CD4-positive, alpha-beta memory T cell (primary cell): ENCODE measurements around the gene DNAJC5. TPM values are rescaled to one million over a fixed set of nuclear protein-coding genes. Genes with fewer than 3 reads are reported as not detected.

Source experiments
- CTCF ChIA-PET: fragments of 350-600 bp; sonication (Branson Sonifier 250); formaldehyde crosslinking; loops from one replicate; lab custom pipeline; 2021; ENCODE audit warnings: inconsistent platforms; ENCODE audit not compliant: partially characterized antibody; lab: Charles Lee
- POLR2A ChIA-PET: fragments of 350-600 bp; sonication (Branson Sonifier 250); formaldehyde crosslinking; loops from one replicate; lab custom pipeline; 2021; ENCODE audit not compliant: partially characterized antibody; lab: Charles Lee
- DNase-seq, 5 donors: peaks; one replicate each; pipeline versions ENCODE4 v3.0.0 to v3.0.0-alpha.2; 2020 to 2022; ENCODE audit warnings: mixed read lengths in 1 of 5
- H3K27ac ChIP-seq: one replicate; pipeline ENCODE4 v1.7.0; 2013; ENCODE audit warnings: low read depth, low read length
- H3K27me3 ChIP-seq: 2 replicates; pipeline ENCODE4 v1.7.0; 2013; ENCODE audit warnings: mild to moderate bottlenecking, low read length, moderate library complexity; ENCODE audit not compliant: insufficient read depth
- H3K36me3 ChIP-seq: 2 replicates; pipeline ENCODE4 v1.7.0; 2013; ENCODE audit warnings: mild to moderate bottlenecking, low read length, moderate library complexity; ENCODE audit not compliant: insufficient read depth
- H3K4me1 ChIP-seq: 2 replicates; pipeline ENCODE4 v1.7.0; 2013; ENCODE audit warnings: mild to moderate bottlenecking, low read length, moderate library complexity; ENCODE audit not compliant: insufficient read depth
- H3K4me3 ChIP-seq, 2 donors: one replicate each; pipeline ENCODE4 v1.7.0; 2013; ENCODE audit warnings: low read length in 2 of 2, mild to moderate bottlenecking in 1 of 2
- H3K9me3 ChIP-seq, 2 donors: one replicate each; pipeline ENCODE4 v1.7.0; 2013; ENCODE audit warnings: low read length in 2 of 2, control low read depth in 1 of 2; ENCODE audit not compliant: control insufficient read depth in 1 of 2
- H3K27ac Mint-ChIP-seq, 7 donors: one replicate each; pipeline ENCODE4 v1.8.0; 2020 to 2021; ENCODE audit warnings: mixed read lengths in 7 of 7, mild to moderate bottlenecking in 6 of 7, inconsistent platforms in 3 of 7, moderate library complexity in 3 of 7
- H3K27me3 Mint-ChIP-seq, 2 donors: one replicate each; pipeline ENCODE4 v1.8.0; 2020 to 2021; ENCODE audit warnings: mixed read lengths in 2 of 2
- H3K36me3 Mint-ChIP-seq, 2 donors: one replicate each; pipeline ENCODE4 v1.8.0; 2020 to 2021; ENCODE audit warnings: mixed read lengths in 2 of 2, inconsistent platforms in 1 of 2, mild to moderate bottlenecking in 1 of 2
- H3K4me1 Mint-ChIP-seq, 4 donors: one replicate each; pipeline ENCODE4 v1.8.0; 2020 to 2021; ENCODE audit warnings: mixed read lengths in 4 of 4, mild to moderate bottlenecking in 1 of 4
- H3K4me3 Mint-ChIP-seq, 8 donors: one replicate each; pipeline ENCODE4 v1.8.0; 2020 to 2021; ENCODE audit warnings: mixed read lengths in 8 of 8, mild to moderate bottlenecking in 7 of 8, moderate library complexity in 6 of 8, inconsistent platforms in 3 of 8
- H3K9me3 Mint-ChIP-seq, 8 donors: one replicate each; pipeline ENCODE4 v1.8.0; 2020 to 2021; ENCODE audit warnings: mixed read lengths in 8 of 8, mild to moderate bottlenecking in 5 of 8, inconsistent platforms in 3 of 8, moderate library complexity in 1 of 8
- intact Hi-C: fragments of 100-400 bp; cut with micrococcal nuclease; formaldehyde crosslinking; loops from one replicate; pipeline ENCODE4 v1.15.1; 2023
- polyA plus RNA-seq, 2 donors: library from polyadenylated mRNA; unstranded; fragments of 300-500 nt; fragmentation: Illumina TruSeq; gene quantifications; one replicate each; pipeline ENCODE4 v1.2.3, GENCODE V29; 2021
- total RNA-seq, 2 experiments: library from RNA; stranded (reverse); gene quantifications; one replicate each; pipeline ENCODE4 v1.2.3, GENCODE V29; 2021

DNAJC5 gene
- total and polyA plus RNA-seq, 4 experiments from 2014 or later, result 4.9 to 54.4 (median 31.3) TPM

GRCh38 chr20:63940071-63940471 lies 45.1 kb downstream of the DNAJC5 start:
- peaks cover 52% of the 10 kb centered on the region for H3K36me3 ChIP-seq

GRCh38 chr20:63940472-63941266 lies 45.7 kb downstream of the DNAJC5 start:
- Mint-ChIP-seq H3K36me3 (peaks cover 18 to 34% of the 10 kb centered on the region in 2 donors), H3K9me3 (peaks cover 0 to 2% (median 0%) of the 10 kb centered on the region in 8 donors), H3K27ac (peak overlapping the region in 6 of 7 donors; percentile 12 to 82 (median 53)), H3K27me3 (no peaks in the 10 kb centered on the region), H3K4me3 (peak overlapping the region in 2 of 8 donors; percentile 13), H3K4me1 (peaks cover 5 to 25% (median 17%) of the 10 kb centered on the region in 4 donors)
- peak in 1 of 5 donors; percentile 34 for DNase-seq
- intact Hi-C loops, result no loop called here
- Histone ChIP-seq H3K27me3 (no peaks in the 10 kb centered on the region), H3K4me1 (peaks cover 24% of the 10 kb centered on the region), H3K27ac (peak overlapping the region; percentile 36), H3K4me3 (no peak overlapping the region), H3K9me3 (no peaks in the 10 kb centered on the region), H3K36me3 (peaks cover 48% of the 10 kb centered on the region)
- CTCF ChIA-PET, result interaction anchor here (1.0 to 1.2 kb wide), 3 partner anchors 33 to 117 kb away, joined by 3 read pairs; no protein-coding TSS in a partner anchor
- POLR2A ChIA-PET, result interaction anchor here (1.2 to 2.7 kb wide), 4 partner anchors 10 to 45 kb away, joined by 3 to 8 read pairs (median 3); partner anchors contain the start of gene UCKL1

More at GRCh38 chr20:63940071-63940471, 45.1 kb downstream of the DNAJC5 start:
- peak in 1 of 5 donors; percentile 27 for DNase-seq
- H3K4me3 Mint-ChIP-seq, result no peak overlapping the region
- ChIA-PET CTCF (interaction anchor here (1.0 kb wide), 1 partner anchor 37 kb away, joined by 3 read pairs; no protein-coding TSS in a partner anchor), POLR2A (interaction anchor here (1.2 to 2.7 kb wide), 2 partner anchors 16 to 44 kb away, joined by 3 to 8 read pairs; partner anchors contain the start of gene UCKL1)
- no peaks in the 10 kb centered on the region for H3K27me3 Mint-ChIP-seq
- no peak overlapping the region for H3K4me3 ChIP-seq
- peaks cover 0 to 2% (median 0%) of the 10 kb centered on the region in 8 donors for H3K9me3 Mint-ChIP-seq
- intact Hi-C loops, result no loop called here
- no peak overlapping the region for H3K27ac ChIP-seq
- peaks cover 24% of the 10 kb centered on the region for H3K4me1 ChIP-seq
- no peaks in the 10 kb centered on the region for H3K27me3 ChIP-seq
- peaks cover 21 to 34% of the 10 kb centered on the region in 2 donors for H3K36me3 Mint-ChIP-seq
- no peaks in the 10 kb centered on the region for H3K9me3 ChIP-seq
- H3K4me1 Mint-ChIP-seq, result peaks cover 5 to 19% (median 14%) of the 10 kb centered on the region in 4 donors
- peak overlapping the region in 1 of 7 donors; percentile 68 for H3K27ac Mint-ChIP-seq

- Histone ChIP-seq H3K27ac (peak overlapping the region; percentile 36), H3K9me3 (no peaks in the 10 kb centered on the region), H3K4me1 (peaks cover 24% of the 10 kb centered on the region), H3K4me3 (no peak overlapping the region), H3K36me3 (peaks cover 42% of the 10 kb centered on the region), H3K27me3 (no peaks in the 10 kb centered on the region)
- Mint-ChIP-seq H3K27me3 (no peaks in the 10 kb centered on the region), H3K4me1 (peaks cover 5 to 27% (median 18%) of the 10 kb centered on the region in 4 donors), H3K4me3 (peak overlapping the region in 7 of 8 donors; percentile 35 to 68 (median 43)), H3K9me3 (peaks cover 0 to 2% (median 0%) of the 10 kb centered on the region in 8 donors), H3K27ac (peak overlapping the region; percentile 77 to 93 (median 85)), H3K36me3 (peaks cover 11 to 29% of the 10 kb centered on the region in 2 donors)
- intact Hi-C loops, result no loop called here
- DNase-seq, result peak; percentile 75 to 88 (median 87)
- ChIA-PET CTCF (interaction anchor here (1.0 to 1.2 kb wide), 2 partner anchors 32 to 116 kb away, joined by 3 read pairs; no protein-coding TSS in a partner anchor), POLR2A (interaction anchor here (1.2 to 2.7 kb wide), 5 partner anchors 9 to 46 kb away, joined by 3 to 8 read pairs (median 3); partner anchors contain the start of gene UCKL1)
Observed at GRCh38 chr20:63941282-63942081, 46.6 kb downstream of the DNAJC5 start.

- Histone ChIP-seq H3K4me1 (peaks cover 30% of the 10 kb centered on the region), H3K27ac (peak overlapping the region; percentile 51), H3K27me3 (no peaks in the 10 kb centered on the region), H3K9me3 (no peaks in the 10 kb centered on the region), H3K4me3 (no peak overlapping the region), H3K36me3 (peaks cover 42% of the 10 kb centered on the region)
- H3K27me3 Mint-ChIP-seq, result no peaks in the 10 kb centered on the region
- H3K4me1 Mint-ChIP-seq, result peaks cover 10 to 34% (median 25%) of the 10 kb centered on the region in 4 donors
- H3K36me3 Mint-ChIP-seq, result peaks cover 7 to 33% of the 10 kb centered on the region in 2 donors
- H3K9me3 Mint-ChIP-seq, result peaks cover 0 to 2% (median 0%) of the 10 kb centered on the region in 8 donors
- ChIA-PET CTCF (no interaction called here), POLR2A (interaction anchor here (0.9 to 1.6 kb wide), 3 partner anchors 12 to 16 kb away, joined by 3 to 16 read pairs (median 4); partner anchors contain the start of gene UCKL1)
- H3K4me3 Mint-ChIP-seq, result peak overlapping the region in 4 of 8 donors; percentile 35 to 64 (median 48)
- peak in 4 of 5 donors; percentile 32 to 39 (median 33) for DNase-seq
- peak overlapping the region in 6 of 7 donors; percentile 70 to 92 (median 80) for H3K27ac Mint-ChIP-seq
- intact Hi-C loops, result no loop called here
Observed at GRCh38 chr20:63942250-63942951, 47.5 kb downstream of the DNAJC5 start.

- CTCF ChIA-PET, result no interaction called here
- Mint-ChIP-seq H3K4me3 (peak overlapping the region in 1 of 8 donors; percentile 8), H3K27me3 (no peaks in the 10 kb centered on the region)
Observed at GRCh38 chr20:63942969-63943807, 48.3 kb downstream of the DNAJC5 start.

GRCh38 chr20:63943808-63944077 lies 48.8 kb downstream of the DNAJC5 start:
- Mint-ChIP-seq H3K27me3 (no peaks in the 10 kb centered on the region), H3K9me3 (peaks cover 0 to 2% (median 0%) of the 10 kb centered on the region in 8 donors), H3K36me3 (peaks cover 7 to 32% of the 10 kb centered on the region in 2 donors), H3K27ac (no peak overlapping the region), H3K4me3 (no peak overlapping the region), H3K4me1 (peaks cover 23 to 47% (median 37%) of the 10 kb centered on the region in 4 donors)
- Histone ChIP-seq H3K36me3 (peaks cover 39% of the 10 kb centered on the region), H3K4me3 (no peak overlapping the region), H3K27ac (no peak overlapping the region), H3K4me1 (peaks cover 44% of the 10 kb centered on the region), H3K27me3 (no peaks in the 10 kb centered on the region), H3K9me3 (no peaks in the 10 kb centered on the region)
- no peak for DNase-seq
- POLR2A ChIA-PET, result interaction anchor here (0.8 to 1.6 kb wide), 2 partner anchors 12 to 41 kb away, joined by 3 to 16 read pairs; partner anchors contain the start of gene UCKL1
- CTCF ChIA-PET, result no interaction called here
- intact Hi-C loops, result no loop called here

More at GRCh38 chr20:63942969-63943807, 48.3 kb downstream of the DNAJC5 start:
- peaks cover 39% of the 10 kb centered on the region for H3K36me3 ChIP-seq
- H3K27ac Mint-ChIP-seq, result peak overlapping the region in 1 of 7 donors; percentile 51
- peaks cover 38% of the 10 kb centered on the region for H3K4me1 ChIP-seq
- no peak for DNase-seq
- H3K4me1 Mint-ChIP-seq, result peaks cover 17 to 42% (median 32%) of the 10 kb centered on the region in 4 donors
- peaks cover 7 to 29% of the 10 kb centered on the region in 2 donors for H3K36me3 Mint-ChIP-seq
- no peaks in the 10 kb centered on the region for H3K27me3 ChIP-seq
- intact Hi-C loops, result no loop called here
- H3K27ac ChIP-seq, result no peak overlapping the region
- H3K9me3 ChIP-seq, result no peaks in the 10 kb centered on the region
- H3K9me3 Mint-ChIP-seq, result peaks cover 0 to 2% (median 0%) of the 10 kb centered on the region in 8 donors
- H3K4me3 ChIP-seq, result no peak overlapping the region
- POLR2A ChIA-PET, result interaction anchor here (0.8 to 1.6 kb wide), 3 partner anchors 12 to 40 kb away, joined by 3 to 16 read pairs (median 4); partner anchors contain the start of gene UCKL1
